GM12878 (cell line): ENCODE measurements around the gene RBM18. TPM values are rescaled to one million over a fixed set of nuclear protein-coding genes. Genes with fewer than 3 reads are reported as not detected.

Source experiments
- ATAC-seq: fragments of 200-7000 bp; cut with Tn5 transposase; 3 replicates; pipeline ENCODE4 v1.9.1; 2020; ENCODE audit warnings: mild to moderate bottlenecking, moderate library complexity
- BruUV-seq: library from RNA; stranded (reverse); fragments of 400-500 nt; replicated peaks from 2 replicates; lab custom pipeline; 2021; lab: Mats Ljungman, UMichigan
- CTCF ChIA-PET: fragments of 300-600 bp; sonication (Branson Sonifier 250); formaldehyde crosslinking; extraction: SDS; loops from one replicate; lab custom pipeline; 2021; ENCODE audit warnings: inconsistent platforms; lab: Yijun Ruan, JAX
- POLR2A ChIA-PET: fragments of 350-600 bp; formaldehyde crosslinking; extraction: SDS; loops from one replicate; lab custom pipeline; 2021; ENCODE audit warnings: inconsistent platforms; lab: Charles Lee
- RAD21 ChIA-PET: fragments of 300-600 bp; sonication (Branson Sonifier 250); formaldehyde crosslinking; loops from one replicate; lab custom pipeline; 2023; ENCODE audit warnings: antibody characterized with exemption; ENCODE audit not compliant: unreplicated experiment; lab: Charles Lee
- SMC1A ChIA-PET: fragments of 300-600 bp; sonication (Branson Sonifier 250); formaldehyde crosslinking; loops from one replicate; lab custom pipeline; 2023; ENCODE audit not compliant: unreplicated experiment, uncharacterized antibody; lab: Charles Lee
- DNase-seq: peaks from one replicate; pipeline ENCODE4 v3.0.0-alpha.2; 2011; ENCODE audit warnings: low read depth, low spot score
- FAIRE-seq: peaks from 3 replicates; lab custom pipeline; 2011; peaks lifted over from hg19 to GRCh38; lab: Jason Lieb, UNC
- H2AFZ ChIP-seq: 2 replicates; pipeline ENCODE4 v1.6.0; 2011; ENCODE audit warnings: low read depth, low read length, control low read depth; ENCODE audit not compliant: control insufficient read depth
- H3K27ac ChIP-seq: 2 replicates; pipeline ENCODE4 v1.5.1; 2011; ENCODE audit warnings: control low read depth; ENCODE audit not compliant: control insufficient read depth, insufficient read depth
- H3K27me3 ChIP-seq, 2 experiments: replicated peaks in 1 of 2; 2 replicates each; pipeline versions ENCODE4 v1.6.0 to v1.6.1; 2011; ENCODE audit warnings: low read length in 1 of 2; ENCODE audit not compliant: control insufficient read depth in 2 of 2, insufficient read depth in 2 of 2
- H3K36me3 ChIP-seq, 2 experiments: 2 replicates each; pipeline ENCODE4 v1.5.1; 2011; ENCODE audit warnings: low read length in 1 of 2; ENCODE audit not compliant: control insufficient read depth in 2 of 2, insufficient read depth in 2 of 2
- H3K4me1 ChIP-seq: 2 replicates; pipeline ENCODE4 v1.6.1; 2011; ENCODE audit warnings: mild to moderate bottlenecking, low read length, moderate library complexity, mixed read lengths; ENCODE audit not compliant: control insufficient read depth, insufficient read depth
- H3K4me2 ChIP-seq: 2 replicates; pipeline ENCODE4 v1.6.0; 2011; ENCODE audit warnings: control low read depth; ENCODE audit not compliant: control insufficient read depth, insufficient read depth
- H3K4me3 ChIP-seq: fragments of 200-600 bp; sonication (generic); 2 replicates; pipeline ENCODE4 v1.5.1; 2016
- H3K79me2 ChIP-seq: 2 replicates; pipeline ENCODE4 v1.6.0; 2011; ENCODE audit warnings: low read length; ENCODE audit not compliant: control insufficient read depth, insufficient read depth
- H3K9ac ChIP-seq: 2 replicates; pipeline ENCODE4 v1.8.0; 2011; ENCODE audit warnings: low read length, control low read depth, mixed read lengths; ENCODE audit not compliant: control insufficient read depth, insufficient read depth
- H3K9me3 ChIP-seq: replicated peaks from 3 replicates; pipeline ENCODE4 v1.5.1; 2011; ENCODE audit warnings: mild to moderate bottlenecking, low read length; ENCODE audit not compliant: control insufficient read depth, insufficient read depth
- H4K20me1 ChIP-seq: 2 replicates; pipeline ENCODE4 v1.6.0; 2011; ENCODE audit not compliant: control insufficient read depth, insufficient read depth
- ASH2L ChIP-seq: fragments of 300-600, 200-600 bp; sonication (generic); IDR thresholded peaks from 2 replicates; pipeline ENCODE4 v1.6.1; 2017; ENCODE audit warnings: low read depth, mild to moderate bottlenecking, borderline replicate concordance
- BCL11A ChIP-seq: IDR thresholded peaks from 2 replicates; pipeline ENCODE4 v1.6.1; 2011; ENCODE audit warnings: low read depth, low read length
- E2F8 ChIP-seq: fragments of 450-650 bp; IDR thresholded peaks from 2 replicates; pipeline ENCODE4 v1.6.1; 2018; ENCODE audit warnings: mild to moderate bottlenecking, low read depth, moderate library complexity; ENCODE audit not compliant: partially characterized antibody
- E4F1 ChIP-seq: fragments of 450-650 bp; IDR thresholded peaks from 2 replicates; pipeline ENCODE4 v1.6.1; 2018; ENCODE audit warnings: borderline replicate concordance, mild to moderate bottlenecking; ENCODE audit not compliant: partially characterized antibody
- FOS ChIP-seq: IDR thresholded peaks from 3 replicates; pipeline ENCODE4 v1.6.1; 2011; ENCODE audit warnings: borderline replicate concordance; ENCODE audit not compliant: insufficient read length; ENCODE audit errors: extremely low read depth
- GABPA ChIP-seq: IDR thresholded peaks from 2 replicates; pipeline ENCODE4 v1.6.1; 2014; ENCODE audit warnings: antibody characterized with exemption, low read depth, mild to moderate bottlenecking, inconsistent platforms
- JUND ChIP-seq: IDR thresholded peaks from 2 replicates; pipeline ENCODE4 v1.6.1; 2012; ENCODE audit warnings: low read depth, mild to moderate bottlenecking, low read length, improper control_type of control experiment, moderate library complexity
- LARP7 ChIP-seq: fragments of 450-650 bp; IDR thresholded peaks from 2 replicates; pipeline ENCODE4 v1.6.1; 2017; ENCODE audit warnings: mild to moderate bottlenecking
- NFYA ChIP-seq: IDR thresholded peaks from 2 replicates; pipeline ENCODE4 v1.6.1; 2011; ENCODE audit warnings: low read depth, mild to moderate bottlenecking, low read length, improper control_type of control experiment, borderline replicate concordance
- PBX3 ChIP-seq: IDR thresholded peaks from 2 replicates; pipeline ENCODE4 v1.6.1; 2011; ENCODE audit warnings: mild to moderate bottlenecking, low read depth, low read length, moderate library complexity; ENCODE audit not compliant: insufficient replicate concordance
- RAD21 ChIP-seq: IDR thresholded peaks from 2 replicates; pipeline ENCODE4 v1.6.1; 2011; ENCODE audit warnings: mild to moderate bottlenecking, low read depth, low read length, moderate library complexity; ENCODE audit not compliant: insufficient read depth
- RAD51 ChIP-seq: fragments of 450-650 bp; IDR thresholded peaks from 2 replicates; pipeline ENCODE4 v1.6.1; 2016; ENCODE audit warnings: moderate library complexity, mild to moderate bottlenecking, inconsistent platforms
- SMAD1 ChIP-seq: fragments of 450-650 bp; IDR thresholded peaks from 2 replicates; pipeline ENCODE4 v1.6.1; 2018; ENCODE audit warnings: mild to moderate bottlenecking, low read depth; ENCODE audit not compliant: partially characterized antibody
- SPI1 ChIP-seq: IDR thresholded peaks from 2 replicates; pipeline ENCODE4 v1.6.1; 2011; ENCODE audit warnings: low read depth, mild to moderate bottlenecking, low read length, moderate library complexity, borderline replicate concordance; ENCODE audit not compliant: insufficient read depth
- TCF12 ChIP-seq: IDR thresholded peaks from 2 replicates; pipeline ENCODE4 v1.6.1; 2011; ENCODE audit warnings: low read depth, mild to moderate bottlenecking, low read length
- WRNIP1 ChIP-seq: IDR thresholded peaks from 2 replicates; pipeline ENCODE4 v1.6.1; 2011; ENCODE audit warnings: low read depth, low read length, improper control_type of control experiment, borderline replicate concordance
- YY1 ChIP-seq: IDR thresholded peaks from 2 replicates; pipeline ENCODE4 v1.6.1; 2011; ENCODE audit warnings: low read depth, mild to moderate bottlenecking, low read length
- WGBS: methylation state at CpG from one replicate; pipeline ENCODE4 v1.1.6; 2016; ENCODE audit warnings: low lambda C conversion rate; ENCODE audit not compliant: insufficient replicate concordance, insufficient coverage; ENCODE audit errors: missing lambda C conversion rate; 5-methylcytosine and 5-hydroxymethylcytosine counted together
- in situ Hi-C: fragments of 300-500 bp; cut with MboI; formaldehyde crosslinking; loops from 9 replicates; pipeline ENCODE4 v1.14.3; 2018; ENCODE audit warnings: mixed read lengths
- intact Hi-C: fragments of 100-400 bp; cut with micrococcal nuclease; formaldehyde crosslinking; loops from one replicate; pipeline ENCODE4 v1.14.2; 2022; ENCODE audit not compliant: unreplicated experiment
- polyA plus RNA-seq, 11 experiments: library from polyadenylated mRNA; depleted of rRNA in 4 of 11; unstranded in 6 of 11; stranded (reverse) in 5 of 11; fragments of >200 nt; fragmentation: Nextera tagmentation in 4 of 11; fragmentation: Illumina TruSeq in 1 of 11; extraction: Ambion mirVana in 4 of 11; extraction: Trizol in 1 of 11; gene quantifications; 1 replicate in 1 of 11; 2 replicates in 10 of 11; pipeline versions ENCODE4 v1.2.1 to v1.2.3, GENCODE V29; 2011 to 2016; ENCODE audit warnings: inconsistent platforms in 2 of 11, missing spikeins in 2 of 11, low read depth in 1 of 11
- total RNA-seq, 4 experiments: library from RNA; depleted of rRNA in 3 of 4; stranded (reverse); fragments of >200 nt in 3 of 4; fragmentation: Illumina TruSeq in 1 of 4; extraction: Trizol in 1 of 4; gene quantifications; 2 replicates each; pipeline versions ENCODE4 v1.2.1 to v1.2.3, GENCODE V29; 2013 to 2021

RBM18 gene
- total and polyA plus RNA-seq, 10 of the 15 experiments (the other 5 are each of a cell fraction or from before 2014, with no cell fraction given), result 6.4 to 46.8 (median 30.4) TPM

GRCh38 chr9:122252796-122253195, 11.8 kb downstream of the RBM18 start (continued):
- TF ChIP-seq LARP7 (no peak), JUND (no peak), FOS (no peak), PBX3 (no peak), SPI1 (no peak), RAD51 (no peak), WRNIP1 (no peak), ASH2L (no peak)

GRCh38 chr9:122251351-122251750, 13.3 kb downstream of the RBM18 start:
- no peak for FAIRE-seq
- H3K4me2 ChIP-seq, result no peak overlapping the region
- in situ Hi-C loops, result no loop called here
- H3K4me3 ChIP-seq, result no peak overlapping the region
- no peaks in the 10 kb centered on the region for H3K4me1 ChIP-seq
- peaks cover 5 to 26% of the 10 kb centered on the region in 2 experiments; a peak in 3 of 4 replicates for H3K36me3 ChIP-seq
- no peaks in the 10 kb centered on the region for H3K79me2 ChIP-seq
- no peak for ATAC-seq
- H4K20me1 ChIP-seq, result no peaks in the 10 kb centered on the region
- ChIA-PET POLR2A (no interaction called here), SMC1A (no interaction called here), RAD21 (interaction anchor here (0.6 kb wide), 1 partner anchor 84 kb away, joined by 3 read pairs; no protein-coding TSS in a partner anchor), CTCF (no interaction called here)
- WGBS, result 96% methylated on average over 2 of the region's 2 CpGs
- no TSS peak for BruUV-seq
- intact Hi-C loops, result no loop called here
- no peak overlapping the region for H2AFZ ChIP-seq
- no peaks in the 10 kb centered on the region for H3K27me3 ChIP-seq
- H3K9me3 ChIP-seq, result no peaks in the 10 kb centered on the region
- DNase-seq, result no peak
- H3K27ac ChIP-seq, result no peak overlapping the region
- no peak overlapping the region for H3K9ac ChIP-seq
- no peak for TF ChIP-seq GABPA
- TF ChIP-seq BCL11A, result no peak
- no peak for TF ChIP-seq E4F1
- TF ChIP-seq FOS, result no peak
- TF ChIP-seq RAD21, result no peak
- TF ChIP-seq YY1, result no peak
- TF ChIP-seq E2F8, result no peak
- TF ChIP-seq NFYA, result no peak
- no peak for TF ChIP-seq TCF12
- TF ChIP-seq SMAD1, result no peak
